Muscle layer of duodenum (tissue), 2 donors: ENCODE data around the gene VAC14.
"Not testable (repeated sequence)": the region's sequence is repeated elsewhere in the genome, so short reads cannot be mapped to it uniquely, and the experiment has no call there.

Experiments
- H3K27ac ChIP-seq: one replicate; pipeline ENCODE4 v1.7.0; 2013; ENCODE audit warnings: mild to moderate bottlenecking, low read length
- H3K27me3 ChIP-seq: one replicate; pipeline ENCODE4 v1.7.0; 2013; ENCODE audit warnings: low read depth, mild to moderate bottlenecking, control low read depth, low read length
- H3K36me3 ChIP-seq, 2 donors: one replicate each; pipeline ENCODE4 v1.7.0; 2013; ENCODE audit warnings: low read length in 2 of 2, control low read depth in 1 of 2, mild to moderate bottlenecking in 1 of 2; ENCODE audit not compliant: insufficient read depth in 2 of 2, control insufficient read depth in 1 of 2
- H3K4me1 ChIP-seq, 2 donors: one replicate each; pipeline ENCODE4 v1.7.0; 2013; ENCODE audit warnings: low read length in 2 of 2, mild to moderate bottlenecking in 2 of 2, control low read depth in 1 of 2, moderate library complexity in 1 of 2; ENCODE audit not compliant: insufficient read depth in 2 of 2, control insufficient read depth in 1 of 2
- H3K4me3 ChIP-seq, 2 donors: one replicate each; pipeline ENCODE4 v1.7.0; 2013; ENCODE audit warnings: low read length in 2 of 2, low read depth in 1 of 2, mild to moderate bottlenecking in 1 of 2
- H3K9me3 ChIP-seq, 2 donors: one replicate each; pipeline ENCODE4 v1.7.0; 2013; ENCODE audit warnings: low read length in 2 of 2, control low read depth in 1 of 2, mild to moderate bottlenecking in 1 of 2; ENCODE audit not compliant: control insufficient read depth in 1 of 2
- donor health status: healthy.

The VAC14 gene

DNA sequence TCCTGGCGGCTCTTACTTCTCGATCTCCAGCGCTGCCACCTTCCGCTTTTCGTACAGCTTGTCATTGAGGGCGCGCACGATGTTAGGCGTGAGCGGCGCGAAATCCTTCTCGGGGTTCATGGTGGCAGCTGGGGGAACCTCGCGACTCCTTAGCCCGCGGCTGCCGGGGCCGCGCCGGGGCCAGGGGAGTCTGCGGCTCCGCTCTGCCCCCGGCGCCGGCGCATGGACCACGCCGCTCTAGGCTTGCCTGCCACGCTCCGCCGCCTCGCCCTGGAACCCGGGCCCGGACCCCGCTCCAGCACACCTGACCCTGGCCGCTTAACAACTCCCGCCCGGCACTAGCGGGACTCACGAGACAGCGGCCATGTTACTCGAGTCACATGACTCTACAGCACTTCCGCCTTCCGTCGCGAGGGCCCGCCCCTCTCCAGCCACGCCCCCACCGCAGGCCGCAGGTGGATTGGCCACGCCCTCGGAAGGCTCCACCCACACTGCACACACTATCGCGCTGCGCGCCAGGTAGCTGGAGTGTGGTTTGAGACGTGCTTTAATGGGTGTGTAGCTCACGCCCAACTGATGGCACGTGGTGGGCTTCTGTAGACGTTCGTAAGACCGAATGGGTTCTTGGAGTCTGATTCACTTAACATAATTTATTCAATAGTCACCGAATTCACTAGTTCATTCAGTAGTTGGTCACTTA is at the start of gene VAC14:
TSS of gene VAC14 (minus strand) at position 378 of the 700 bp plus-strand sequence. CDS start at position 120, 258 bp downstream.
- H3K9me3 ChIP-seq = peaks cover 0 to 8% of the 10 kb centered on the region in 2 donors
- peaks cover 0 to 18% of the 10 kb centered on the region in 2 donors for H3K36me3 ChIP-seq
- no peaks in the 10 kb centered on the region for H3K27me3 ChIP-seq
- peak within 1 kb of the TSS; percentile 93 to 97 for H3K4me3 ChIP-seq
- peaks cover 8 to 17% of the 10 kb centered on the region in 2 donors for H3K4me1 ChIP-seq
- peak within 1 kb of the TSS; percentile 63 for H3K27ac ChIP-seq

- H3K4me3 ChIP-seq, H3K27ac ChIP-seq, H3K4me1 ChIP-seq, H3K9me3 ChIP-seq, H3K27me3 ChIP-seq, H3K36me3 ChIP-seq: not testable (repeated sequence)
These were observed 22.6 kb upstream of the VAC14 start for GRCh38 chr16:70823498-70824118.

- not testable (repeated sequence) for H3K36me3 ChIP-seq, H3K4me1 ChIP-seq, H3K27me3 ChIP-seq, H3K9me3 ChIP-seq, H3K4me3 ChIP-seq, H3K27ac ChIP-seq
These were observed 21.8 kb upstream of the VAC14 start for GRCh38 chr16:70822734-70823133.

DNA sequence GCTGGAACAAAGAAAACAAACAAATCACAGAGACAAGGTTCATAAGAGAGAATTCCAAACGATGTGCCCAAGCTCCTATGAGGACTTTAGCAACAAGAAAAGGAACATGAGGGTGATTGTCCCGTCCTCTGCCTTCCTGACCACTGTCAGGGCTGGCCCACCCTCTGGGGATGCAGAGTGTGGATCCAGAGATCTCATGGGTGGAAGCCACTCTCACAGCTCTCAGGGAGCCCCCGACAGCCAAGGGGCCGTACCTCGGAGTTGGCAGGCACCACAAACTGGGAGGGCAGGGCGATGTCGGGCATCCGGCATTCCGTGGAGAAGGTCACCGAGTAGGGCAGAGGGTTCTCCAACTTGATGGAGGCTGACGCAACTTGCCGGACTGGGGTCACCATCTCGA is 17.1 kb upstream of the VAC14 start:
- H3K9me3 ChIP-seq, H3K4me1 ChIP-seq, H3K4me3 ChIP-seq, H3K27me3 ChIP-seq, H3K27ac ChIP-seq, H3K36me3 ChIP-seq: not testable (repeated sequence)

DNA sequence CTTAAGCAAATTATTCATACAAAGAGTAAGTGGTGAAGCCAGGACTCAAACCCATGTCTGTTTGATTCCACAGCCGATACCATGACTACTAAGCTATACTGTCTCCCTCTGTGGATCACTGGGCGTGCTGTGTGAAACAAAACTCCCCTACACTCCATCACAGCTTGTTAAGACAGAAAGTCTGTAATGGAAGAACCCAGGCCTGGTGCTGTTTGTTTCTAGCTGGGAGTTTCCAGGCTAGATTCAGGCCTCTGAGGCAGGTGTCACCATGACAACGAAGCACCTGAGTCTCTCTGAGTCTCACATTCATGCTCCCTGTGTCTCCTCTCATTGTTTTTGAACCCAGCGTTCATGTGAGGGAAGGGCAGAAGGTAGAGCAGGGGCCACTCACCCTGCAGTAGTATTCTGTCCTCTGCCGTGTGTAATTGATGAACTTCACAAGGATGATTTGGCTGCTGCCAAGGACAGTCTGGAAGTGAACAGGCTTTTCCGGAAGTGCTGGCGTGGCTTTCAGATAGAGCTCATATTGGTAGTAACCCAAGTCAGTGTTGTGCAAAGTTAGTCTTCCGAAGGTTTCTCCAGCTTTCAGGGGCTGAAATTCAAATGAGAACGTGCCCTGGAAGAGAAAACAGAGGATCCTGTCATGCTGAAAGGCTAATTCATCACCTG is 8.6 kb upstream of the VAC14 start:
- no peaks in the 10 kb centered on the region for H3K36me3 ChIP-seq
- no peaks in the 10 kb centered on the region for H3K27me3 ChIP-seq
- no peaks in the 10 kb centered on the region for H3K4me1 ChIP-seq
- no peaks in the 10 kb centered on the region for H3K9me3 ChIP-seq
- no peak overlapping the region for H3K4me3 ChIP-seq
- H3K27ac ChIP-seq = no peak overlapping the region

DNA sequence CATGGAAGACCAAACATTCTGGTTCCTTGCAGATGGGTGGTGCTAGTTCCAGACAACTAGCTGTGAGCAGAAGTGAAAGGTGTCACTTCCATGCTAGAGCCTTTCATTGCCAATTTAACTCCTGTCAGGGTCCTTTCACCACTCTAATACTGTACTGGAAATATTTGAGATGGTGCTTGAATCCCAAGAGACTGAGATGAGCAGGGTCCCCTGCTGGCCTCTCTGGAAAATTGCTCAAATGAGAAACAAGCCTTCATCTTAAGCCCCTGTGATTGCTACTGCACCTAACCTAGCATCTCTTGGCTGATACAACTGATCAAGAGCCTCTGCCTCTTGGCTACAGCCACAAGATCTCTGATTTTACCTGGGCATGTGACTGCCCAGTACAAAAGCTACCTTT is 7.4 kb upstream of the VAC14 start:
- no peaks in the 10 kb centered on the region for H3K27me3 ChIP-seq
- H3K4me1 ChIP-seq = no peaks in the 10 kb centered on the region
- no peak overlapping the region for H3K4me3 ChIP-seq
- no peak overlapping the region for H3K27ac ChIP-seq
- peaks cover 0 to 8% of the 10 kb centered on the region in 2 donors for H3K9me3 ChIP-seq
- H3K36me3 ChIP-seq = no peaks in the 10 kb centered on the region

DNA sequence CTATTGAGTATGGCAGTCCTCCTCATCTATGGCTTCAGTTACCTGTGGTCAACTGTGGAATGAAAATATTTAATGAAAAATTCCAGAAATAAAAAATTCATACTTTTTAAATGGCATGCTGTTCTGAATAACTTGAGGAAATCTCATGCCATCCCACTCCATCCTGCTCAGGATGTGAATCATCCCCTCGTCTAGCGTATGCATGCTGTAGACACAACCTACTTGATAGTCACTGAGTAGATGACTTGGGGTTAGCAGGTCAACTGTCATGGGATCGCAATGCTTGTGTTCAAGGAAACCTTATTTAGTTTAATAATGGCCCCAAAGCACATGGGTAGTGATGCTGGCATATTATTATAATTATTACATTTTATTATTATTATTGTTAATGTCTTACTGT is 4.8 kb upstream of the VAC14 start:
- no peak overlapping the region for H3K4me3 ChIP-seq
- no peaks in the 10 kb centered on the region for H3K36me3 ChIP-seq
- H3K4me1 ChIP-seq = no peaks in the 10 kb centered on the region
- H3K9me3 ChIP-seq = peaks cover 0 to 8% of the 10 kb centered on the region in 2 donors
- no peak overlapping the region for H3K27ac ChIP-seq
- no peaks in the 10 kb centered on the region for H3K27me3 ChIP-seq

- Histone ChIP-seq H3K9me3 (peaks cover 0 to 8% of the 10 kb centered on the region in 2 donors), H3K36me3 (no peaks in the 10 kb centered on the region), H3K27ac (no peak overlapping the region), H3K4me1 (peaks cover 2% of the 10 kb centered on the region in 2 donors), H3K27me3 (no peaks in the 10 kb centered on the region), H3K4me3 (no peak overlapping the region)
These were observed 4.4 kb upstream of the VAC14 start for GRCh38 chr16:70805380-70805779.

GRCh38 chr16:70804734-70805169 is 3.8 kb upstream of the VAC14 start:
- Histone ChIP-seq H3K9me3 (peaks cover 0 to 8% of the 10 kb centered on the region in 2 donors), H3K27me3 (no peaks in the 10 kb centered on the region), H3K27ac (no peak overlapping the region), H3K4me3 (no peak overlapping the region), H3K36me3 (no peaks in the 10 kb centered on the region), H3K4me1 (peaks cover 8% of the 10 kb centered on the region in 2 donors)

- Histone ChIP-seq H3K9me3 (peaks cover 0 to 8% of the 10 kb centered on the region in 2 donors), H3K27ac (no peak overlapping the region), H3K27me3 (no peaks in the 10 kb centered on the region), H3K36me3 (no peaks in the 10 kb centered on the region), H3K4me1 (peaks cover 8 to 13% of the 10 kb centered on the region in 2 donors), H3K4me3 (no peak overlapping the region)
These were observed 3.3 kb upstream of the VAC14 start for GRCh38 chr16:70804153-70804733.

- Histone ChIP-seq H3K4me1 (peaks cover 8 to 17% of the 10 kb centered on the region in 2 donors), H3K36me3 (peaks cover 0 to 8% of the 10 kb centered on the region in 2 donors), H3K9me3 (peaks cover 0 to 8% of the 10 kb centered on the region in 2 donors), H3K27me3 (no peaks in the 10 kb centered on the region), H3K27ac (no peak overlapping the region), H3K4me3 (no peak overlapping the region)
These were observed 2.4 kb upstream of the VAC14 start for GRCh38 chr16:70803319-70803718.
